K562 (cell line): ENCODE data around the gene PRR14. TPM values are rescaled to one million over a fixed set of nuclear protein-coding genes. Genes with fewer than 3 reads are reported as not detected.

Source experiments
- DIDO1 ChIP-seq: fragments of 450-650 bp; IDR thresholded peaks from 2 replicates; pipeline ENCODE4 v1.6.1; 2016; ENCODE audit warnings: low read depth, missing biosample characterization, missing genetic modification characterization
- ERF ChIP-seq: fragments of 450-650 bp; formaldehyde crosslinking; IDR thresholded peaks from 2 replicates; pipeline ENCODE4 v1.4.0; 2020; ENCODE audit warnings: mild to moderate bottlenecking, mixed read lengths
- HCFC1 ChIP-seq: IDR thresholded peaks from 2 replicates; pipeline ENCODE4 v1.6.1; 2012; ENCODE audit warnings: low read depth, low read length, improper control_type of control experiment
- MIER1 ChIP-seq: fragments of 450-650 bp; IDR thresholded peaks from 2 replicates; pipeline ENCODE4 v1.6.1; 2016; ENCODE audit warnings: antibody characterized with exemption, mild to moderate bottlenecking, low read depth
- MYNN ChIP-seq, 2 experiments: sonication (generic); formaldehyde crosslinking in 1 of 2; IDR thresholded peaks; 2 replicates each; pipeline versions ENCODE4 v1.5.0 to v1.6.1; 2016 to 2020; ENCODE audit warnings: antibody characterized with exemption in 1 of 2, missing genetic modification reagents in 1 of 2
- SREBF2 ChIP-seq: sonication (generic); formaldehyde crosslinking; IDR thresholded peaks from 2 replicates; pipeline ENCODE4 v1.4.0; 2020; ENCODE audit warnings: mild to moderate bottlenecking, missing genetic modification reagents
- TAF9B ChIP-seq: fragments of 450-650 bp; IDR thresholded peaks from 2 replicates; pipeline ENCODE4 v1.6.1; 2018; ENCODE audit warnings: mild to moderate bottlenecking; ENCODE audit not compliant: partially characterized antibody
- ZBTB1 ChIP-seq: sonication (generic); formaldehyde crosslinking; IDR thresholded peaks from 2 replicates; pipeline ENCODE4 v1.8.1; 2023; ENCODE audit warnings: missing genetic modification reagents, low read depth, mild to moderate bottlenecking, borderline replicate concordance
- ZNF143 ChIP-seq: sonication (generic); formaldehyde crosslinking; IDR thresholded peaks from 2 replicates; pipeline ENCODE4 v1.9.0; 2022; ENCODE audit warnings: mild to moderate bottlenecking, missing genetic modification reagents
- ZNF707 ChIP-seq: fragments of 250-450 bp; sonication (Bioruptor Pico); conservative IDR thresholded peaks from 2 replicates; pipeline ENCODE4 v1.8.0; 2022; ENCODE audit warnings: inconsistent platforms, mild to moderate bottlenecking, moderate library complexity
- polyA plus RNA-seq, 8 experiments: library from polyadenylated mRNA; depleted of rRNA in 4 of 8; stranded (reverse) in 5 of 8; unstranded in 3 of 8; fragments of >200 nt; fragmentation: Nextera tagmentation in 2 of 8; fragmentation: Illumina TruSeq in 1 of 8; extraction: Ambion mirVana in 2 of 8; extraction: Trizol in 1 of 8; gene quantifications; 2 replicates each; pipeline versions ENCODE4 v1.2.1 to v1.2.3, GENCODE V29; 2011 to 2014; ENCODE audit warnings: inconsistent platforms in 1 of 8, missing spikeins in 1 of 8
- total RNA-seq, 7 experiments: library from RNA; depleted of rRNA in 6 of 7; stranded (reverse); fragments of >200 nt in 6 of 7; fragmentation: Illumina TruSeq in 2 of 7; extraction: Trizol in 2 of 7; gene quantifications; 2 replicates each; pipeline versions ENCODE4 v1.2.1 to v1.2.3, GENCODE V29; 2011 to 2021; ENCODE audit warnings: low replicate concordance in 1 of 7
- TF ChIP-seq, protein P1 (sequence below): fragments of 250-450 bp; sonication (Bioruptor Pico); IDR thresholded peaks from 2 replicates; pipeline ENCODE4 v1.8.0; 2022; ENCODE audit warnings: inconsistent platforms
- TF ChIP-seq, protein P2 (sequence below): sonication (generic); formaldehyde crosslinking; IDR thresholded peaks from 2 replicates; pipeline ENCODE4 v1.9.0; 2022; ENCODE audit warnings: mild to moderate bottlenecking, missing genetic modification reagents
- TF ChIP-seq, protein P3 (sequence below): fragments of 250-450 bp; sonication (Bioruptor Pico); IDR thresholded peaks from 2 replicates; pipeline ENCODE4 v1.8.0; 2021; ENCODE audit warnings: mild to moderate bottlenecking, moderate library complexity
- TF ChIP-seq, protein P4 (sequence below): fragments of 250-450 bp; sonication (Bioruptor Pico); IDR thresholded peaks from 2 replicates; pipeline ENCODE4 v1.5.0; 2021; ENCODE audit warnings: mild to moderate bottlenecking, borderline replicate concordance
- TF ChIP-seq, protein P5 (sequence below): fragments of 250-450 bp; sonication (Bioruptor Pico); IDR thresholded peaks from 2 replicates; pipeline ENCODE4 v1.4.0; 2020; ENCODE audit warnings: borderline replicate concordance

Gene PRR14
- total and polyA plus RNA-seq, 9 of the 15 experiments (the other 6 are each of a cell fraction or from before 2014, with no cell fraction given) = 2.2 to 63.1 (median 11.5) TPM

DNA sequence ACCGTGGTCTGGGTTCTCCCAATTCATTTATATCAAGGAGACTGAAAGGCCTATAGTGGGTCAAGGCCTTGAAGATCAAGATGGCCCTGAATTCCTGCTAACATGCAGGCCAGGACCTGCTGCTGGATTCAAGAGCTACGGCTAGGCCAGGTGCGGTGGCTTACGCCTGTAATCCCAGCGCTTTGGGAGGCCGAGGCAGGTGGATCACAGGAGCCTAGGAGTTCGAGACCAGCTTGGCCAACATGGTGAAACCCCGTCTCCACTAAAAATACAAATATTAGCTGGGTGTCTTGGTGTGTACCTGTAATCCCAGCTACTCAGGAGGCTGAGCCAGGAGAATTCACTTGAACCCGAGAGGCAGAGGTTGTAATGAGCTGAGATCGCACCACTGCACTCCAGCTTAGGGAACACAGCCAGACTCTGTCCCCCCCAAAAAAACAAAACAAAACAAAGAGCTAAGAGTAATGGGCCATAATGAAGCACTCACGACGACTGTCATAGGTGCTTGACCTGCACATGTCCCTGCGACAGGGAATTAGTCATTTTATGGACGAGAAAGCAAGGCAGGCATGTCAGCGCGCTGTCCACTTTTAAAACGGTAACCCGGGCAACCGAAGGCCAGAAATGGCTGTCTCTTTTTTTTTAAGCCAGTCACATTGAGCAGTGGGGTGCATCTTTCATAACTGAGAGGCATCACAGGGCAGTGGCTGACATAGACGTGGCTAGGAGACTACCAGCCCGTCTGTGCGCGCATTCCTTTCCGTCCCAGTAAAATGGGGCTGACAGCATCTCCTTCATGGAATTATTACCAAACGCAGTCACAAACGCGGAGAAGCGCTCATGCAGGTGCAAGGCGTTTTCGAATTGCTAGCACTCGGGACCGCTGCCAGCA, 6.5 kb downstream of the PRR14 start (continued):
- TF ChIP-seq, protein P1, sequence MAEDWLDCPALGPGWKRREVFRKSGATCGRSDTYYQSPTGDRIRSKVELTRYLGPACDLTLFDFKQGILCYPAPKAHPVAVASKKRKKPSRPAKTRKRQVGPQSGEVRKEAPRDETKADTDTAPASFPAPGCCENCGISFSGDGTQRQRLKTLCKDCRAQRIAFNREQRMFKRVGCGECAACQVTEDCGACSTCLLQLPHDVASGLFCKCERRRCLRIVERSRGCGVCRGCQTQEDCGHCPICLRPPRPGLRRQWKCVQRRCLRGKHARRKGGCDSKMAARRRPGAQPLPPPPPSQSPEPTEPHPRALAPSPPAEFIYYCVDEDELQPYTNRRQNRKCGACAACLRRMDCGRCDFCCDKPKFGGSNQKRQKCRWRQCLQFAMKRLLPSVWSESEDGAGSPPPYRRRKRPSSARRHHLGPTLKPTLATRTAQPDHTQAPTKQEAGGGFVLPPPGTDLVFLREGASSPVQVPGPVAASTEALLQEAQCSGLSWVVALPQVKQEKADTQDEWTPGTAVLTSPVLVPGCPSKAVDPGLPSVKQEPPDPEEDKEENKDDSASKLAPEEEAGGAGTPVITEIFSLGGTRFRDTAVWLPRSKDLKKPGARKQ (CRISPR knock-in tag) = no peak
- TF ChIP-seq, protein P2, sequence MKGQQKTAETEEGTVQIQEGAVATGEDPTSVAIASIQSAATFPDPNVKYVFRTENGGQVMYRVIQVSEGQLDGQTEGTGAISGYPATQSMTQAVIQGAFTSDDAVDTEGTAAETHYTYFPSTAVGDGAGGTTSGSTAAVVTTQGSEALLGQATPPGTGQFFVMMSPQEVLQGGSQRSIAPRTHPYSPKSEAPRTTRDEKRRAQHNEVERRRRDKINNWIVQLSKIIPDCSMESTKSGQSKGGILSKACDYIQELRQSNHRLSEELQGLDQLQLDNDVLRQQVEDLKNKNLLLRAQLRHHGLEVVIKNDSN (CRISPR knock-in tag) = 0 out of 2 replicates have a peak, but pooled peaks have one; percentile 21
- TF ChIP-seq, protein P3, sequence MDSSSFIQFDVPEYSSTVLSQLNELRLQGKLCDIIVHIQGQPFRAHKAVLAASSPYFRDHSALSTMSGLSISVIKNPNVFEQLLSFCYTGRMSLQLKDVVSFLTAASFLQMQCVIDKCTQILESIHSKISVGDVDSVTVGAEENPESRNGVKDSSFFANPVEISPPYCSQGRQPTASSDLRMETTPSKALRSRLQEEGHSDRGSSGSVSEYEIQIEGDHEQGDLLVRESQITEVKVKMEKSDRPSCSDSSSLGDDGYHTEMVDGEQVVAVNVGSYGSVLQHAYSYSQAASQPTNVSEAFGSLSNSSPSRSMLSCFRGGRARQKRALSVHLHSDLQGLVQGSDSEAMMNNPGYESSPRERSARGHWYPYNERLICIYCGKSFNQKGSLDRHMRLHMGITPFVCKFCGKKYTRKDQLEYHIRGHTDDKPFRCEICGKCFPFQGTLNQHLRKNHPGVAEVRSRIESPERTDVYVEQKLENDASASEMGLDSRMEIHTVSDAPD = no peak
- TF ChIP-seq MYNN (IDR thresholded peaks at IDR 0.05) (no peak), MYNN (CRISPR knock-in tag; IDR thresholded peaks at IDR 0.05) (no peak), ZNF143 (CRISPR knock-in tag) (no peak), MIER1 (no peak), SREBF2 (CRISPR knock-in tag) (no peak), ZNF707 (no peak), TAF9B (no peak), ZBTB1 (no peak), ERF (CRISPR knock-in tag) (0 out of 2 replicates have a peak, but pooled peaks have one; percentile 36), DIDO1 (tag) (no peak), HCFC1 (no peak)
- TF ChIP-seq, protein P4, sequence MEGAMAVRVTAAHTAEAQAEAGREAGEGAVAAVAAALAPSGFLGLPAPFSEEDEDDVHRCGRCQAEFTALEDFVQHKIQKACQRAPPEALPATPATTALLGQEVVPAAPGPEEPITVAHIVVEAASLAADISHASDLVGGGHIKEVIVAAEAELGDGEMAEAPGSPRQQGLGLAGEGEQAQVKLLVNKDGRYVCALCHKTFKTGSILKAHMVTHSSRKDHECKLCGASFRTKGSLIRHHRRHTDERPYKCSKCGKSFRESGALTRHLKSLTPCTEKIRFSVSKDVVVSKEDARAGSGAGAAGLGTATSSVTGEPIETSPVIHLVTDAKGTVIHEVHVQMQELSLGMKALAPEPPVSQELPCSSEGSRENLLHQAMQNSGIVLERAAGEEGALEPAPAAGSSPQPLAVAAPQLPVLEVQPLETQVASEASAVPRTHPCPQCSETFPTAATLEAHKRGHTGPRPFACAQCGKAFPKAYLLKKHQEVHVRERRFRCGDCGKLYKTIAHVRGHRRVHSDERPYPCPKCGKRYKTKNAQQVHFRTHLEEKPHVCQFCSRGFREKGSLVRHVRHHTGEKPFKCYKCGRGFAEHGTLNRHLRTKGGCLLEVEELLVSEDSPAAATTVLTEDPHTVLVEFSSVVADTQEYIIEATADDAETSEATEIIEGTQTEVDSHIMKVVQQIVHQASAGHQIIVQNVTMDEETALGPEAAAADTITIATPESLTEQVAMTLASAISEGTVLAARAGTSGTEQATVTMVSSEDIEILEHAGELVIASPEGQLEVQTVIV = no peak
- TF ChIP-seq, protein P5, sequence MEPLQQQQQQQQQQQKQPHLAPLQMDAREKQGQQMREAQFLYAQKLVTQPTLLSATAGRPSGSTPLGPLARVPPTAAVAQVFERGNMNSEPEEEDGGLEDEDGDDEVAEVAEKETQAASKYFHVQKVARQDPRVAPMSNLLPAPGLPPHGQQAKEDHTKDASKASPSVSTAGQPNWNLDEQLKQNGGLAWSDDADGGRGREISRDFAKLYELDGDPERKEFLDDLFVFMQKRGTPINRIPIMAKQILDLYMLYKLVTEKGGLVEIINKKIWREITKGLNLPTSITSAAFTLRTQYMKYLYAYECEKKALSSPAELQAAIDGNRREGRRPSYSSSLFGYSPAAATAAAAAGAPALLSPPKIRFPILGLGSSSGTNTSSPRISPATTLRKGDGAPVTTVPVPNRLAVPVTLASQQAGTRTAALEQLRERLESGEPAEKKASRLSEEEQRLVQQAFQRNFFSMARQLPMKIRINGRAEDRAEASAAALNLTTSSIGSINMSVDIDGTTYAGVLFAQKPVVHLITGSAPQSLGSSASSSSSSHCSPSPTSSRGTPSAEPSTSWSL (CRISPR knock-in tag) = no peak
